HEK293T (cell line): Measurements from ENCODE around the gene IFNG.

Experiments used
- CTCF ChIA-PET: fragments of 350-600 bp; formaldehyde crosslinking; extraction: SDS; loops from one replicate; lab custom pipeline; 2021; ENCODE audit warnings: antibody characterized with exemption, inconsistent platforms; lab: Yijun Ruan, JAX
- POLR2A ChIA-PET: fragments of 350-600 bp; formaldehyde crosslinking; extraction: SDS; loops from one replicate; lab custom pipeline; 2020; ENCODE audit warnings: antibody characterized with exemption, inconsistent platforms; lab: Yijun Ruan, JAX
- DNase-seq: peaks from one replicate; pipeline ENCODE4 v3.0.0; 2012; ENCODE audit warnings: mixed read lengths; ENCODE audit errors: extremely low spot score
- ARNT ChIP-seq: fragments of 450-650 bp; IDR thresholded peaks from 2 replicates; pipeline ENCODE4 v1.6.1; 2017; ENCODE audit warnings: mild to moderate bottlenecking
- BHLHE40 ChIP-seq: fragments of 450-650 bp; IDR thresholded peaks from 2 replicates; pipeline ENCODE4 v1.6.1; 2016; ENCODE audit warnings: mild to moderate bottlenecking, moderate library complexity, borderline replicate concordance
- CTBP1 ChIP-seq: fragments of 450-650 bp; IDR thresholded peaks from 2 replicates; pipeline ENCODE4 v1.6.1; 2016; ENCODE audit warnings: borderline replicate concordance
- ELF4 ChIP-seq: fragments of 450-650 bp; IDR thresholded peaks from 2 replicates; pipeline ENCODE4 v1.6.1; 2017; ENCODE audit warnings: antibody characterized with exemption
- FOXA1 ChIP-seq: fragments of 450-650 bp; IDR thresholded peaks from 2 replicates; pipeline ENCODE4 v1.6.1; 2016; ENCODE audit warnings: mild to moderate bottlenecking
- FOXK2 ChIP-seq: fragments of 450-650 bp; IDR thresholded peaks from 2 replicates; pipeline ENCODE4 v1.6.1; 2016; ENCODE audit warnings: mild to moderate bottlenecking
- FOXM1 ChIP-seq: fragments of 450-650 bp; IDR thresholded peaks from 2 replicates; pipeline ENCODE4 v1.6.1; 2017; ENCODE audit warnings: mild to moderate bottlenecking, borderline replicate concordance
- HDGF ChIP-seq: fragments of 450-650 bp; IDR thresholded peaks from 2 replicates; pipeline ENCODE4 v1.6.1; 2017; ENCODE audit warnings: antibody characterized with exemption, borderline replicate concordance
- L3MBTL2 ChIP-seq: fragments of 450-650 bp; conservative IDR thresholded peaks from 2 replicates; pipeline ENCODE4 v1.6.1; 2016; ENCODE audit warnings: mild to moderate bottlenecking
- LEF1 ChIP-seq: fragments of 450-650 bp; IDR thresholded peaks from 2 replicates; pipeline ENCODE4 v1.6.1; 2017; ENCODE audit warnings: mild to moderate bottlenecking, borderline replicate concordance
- NFRKB ChIP-seq: fragments of 450-650 bp; IDR thresholded peaks from 2 replicates; pipeline ENCODE4 v1.6.1; 2016; ENCODE audit warnings: mild to moderate bottlenecking, moderate library complexity
- SP1 ChIP-seq: fragments of 450-650 bp; IDR thresholded peaks from 2 replicates; pipeline ENCODE4 v1.6.1; 2017
- SUZ12 ChIP-seq: fragments of 450-650 bp; IDR thresholded peaks from 2 replicates; pipeline ENCODE4 v1.6.1; 2016; ENCODE audit warnings: mild to moderate bottlenecking
- TARDBP ChIP-seq: fragments of 450-650 bp; IDR thresholded peaks from 2 replicates; pipeline ENCODE4 v1.6.1; 2016
- ZNF384 ChIP-seq: fragments of 450-650 bp; IDR thresholded peaks from 2 replicates; pipeline ENCODE4 v1.6.1; 2016
- TF ChIP-seq, protein P1 (sequence below): fragments of 450-650 bp; IDR thresholded peaks from 2 replicates; pipeline ENCODE4 v1.6.1; 2016

The IFNG gene

DNA sequence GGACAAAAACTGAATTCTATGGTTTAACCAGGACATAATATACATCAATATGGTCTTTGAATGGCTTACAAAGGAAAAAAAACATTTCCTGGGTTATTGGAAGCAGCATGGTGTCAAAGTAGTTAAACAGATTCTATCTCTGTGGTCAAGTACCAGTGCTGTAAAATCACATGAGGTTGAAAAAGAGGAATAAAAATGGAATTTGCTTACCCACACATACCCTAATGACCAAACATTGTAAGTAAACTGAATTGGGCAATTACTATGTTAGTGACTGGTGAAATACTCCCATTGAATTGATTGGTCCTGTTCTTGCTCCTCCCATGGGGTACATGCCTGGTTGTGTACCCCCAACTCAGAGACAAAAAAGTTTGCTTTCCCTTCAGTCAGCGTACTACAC, 19.6 kb downstream of the IFNG start:
- ChIA-PET POLR2A (no interaction called here), CTCF (no interaction called here)
- TF ChIP-seq ELF4 (no peak), CTBP1 (no peak), ZNF384 (no peak), BHLHE40 (no peak), SUZ12 (no peak), NFRKB (no peak), FOXA1 (no peak), FOXK2 (no peak), LEF1 (no peak), HDGF (no peak), TARDBP (no peak), SP1 (no peak)
- no peak for DNase-seq

DNA sequence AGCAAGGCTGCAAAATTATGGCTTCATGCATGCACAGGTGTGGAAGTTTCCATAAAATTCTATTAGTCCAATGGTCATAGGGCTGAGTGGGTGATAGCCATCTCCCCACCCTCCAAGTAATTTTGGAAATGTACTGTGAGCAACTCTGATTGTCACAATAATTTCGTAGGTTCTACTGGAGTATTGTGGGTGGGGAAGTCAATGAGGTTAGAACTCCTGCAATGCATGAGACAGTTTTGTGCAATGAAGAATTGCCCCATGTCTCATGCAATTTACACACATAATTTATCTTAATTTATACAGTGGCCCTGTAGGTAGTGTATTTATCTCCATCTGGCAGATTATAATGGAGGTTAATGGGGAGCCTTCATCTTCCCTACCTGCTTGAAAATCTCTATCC, 20.5 kb downstream of the IFNG start:
- no peak for DNase-seq
- POLR2A ChIA-PET: no interaction called here
- CTCF ChIA-PET: no interaction called here
- TF ChIP-seq ELF4: no peak

DNA sequence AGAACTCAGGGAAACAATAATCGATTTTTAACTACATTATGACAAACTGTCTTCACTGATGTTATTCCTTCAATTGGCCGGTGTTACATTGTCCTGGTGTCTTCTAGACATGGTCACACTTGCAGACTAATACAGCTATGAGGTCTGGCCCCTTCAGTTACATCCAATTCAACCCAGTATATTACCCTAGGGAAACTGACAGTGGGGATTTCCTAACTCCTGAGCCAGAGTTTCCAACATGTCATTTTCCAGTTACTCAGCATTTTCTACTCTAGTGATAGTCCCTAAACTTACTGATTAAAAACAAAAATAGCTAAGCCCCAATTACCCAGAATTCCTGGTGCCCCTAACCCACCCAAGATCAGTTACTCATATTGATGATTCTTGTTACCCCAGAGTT, 21.1 kb downstream of the IFNG start:
- POLR2A ChIA-PET: no interaction called here
- no peak for DNase-seq
- CTCF ChIA-PET: no interaction called here
- TF ChIP-seq SP1 (no peak), LEF1 (no peak), BHLHE40 (no peak), FOXM1 (no peak), FOXK2 (no peak), L3MBTL2 (no peak), HDGF (no peak)

DNA sequence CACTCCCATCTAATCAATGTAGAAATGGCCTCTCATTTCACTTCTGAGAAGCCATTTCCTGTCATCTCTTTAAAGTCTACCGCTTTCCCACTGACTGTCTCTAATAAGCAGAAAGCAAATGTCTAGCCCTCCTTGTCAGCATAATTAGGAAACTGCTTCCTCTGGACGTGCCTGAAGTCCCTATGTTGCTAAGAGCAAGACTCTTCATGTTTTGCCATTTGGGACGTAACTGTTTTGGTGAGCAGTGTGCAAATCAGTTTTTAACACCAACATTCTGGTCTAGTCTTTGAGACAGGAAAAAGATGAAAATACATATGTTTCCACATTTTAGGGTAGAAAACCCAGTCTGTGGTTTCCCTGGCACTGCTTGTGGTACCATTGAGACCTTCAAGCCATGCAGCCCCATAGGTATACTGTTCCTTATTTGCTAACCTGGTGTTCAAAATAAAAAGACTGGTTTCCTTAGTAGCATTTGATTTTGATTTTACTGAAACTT, 22.2 kb downstream of the IFNG start:
- ChIA-PET CTCF (no interaction called here), POLR2A (no interaction called here)
- TF ChIP-seq FOXM1 (no peak), BHLHE40 (no peak), CTBP1 (no peak), FOXK2 (no peak), HDGF (no peak), SUZ12 (no peak), ZNF384 (no peak), NFRKB (no peak), SP1 (no peak)
- no peak for DNase-seq

DNA sequence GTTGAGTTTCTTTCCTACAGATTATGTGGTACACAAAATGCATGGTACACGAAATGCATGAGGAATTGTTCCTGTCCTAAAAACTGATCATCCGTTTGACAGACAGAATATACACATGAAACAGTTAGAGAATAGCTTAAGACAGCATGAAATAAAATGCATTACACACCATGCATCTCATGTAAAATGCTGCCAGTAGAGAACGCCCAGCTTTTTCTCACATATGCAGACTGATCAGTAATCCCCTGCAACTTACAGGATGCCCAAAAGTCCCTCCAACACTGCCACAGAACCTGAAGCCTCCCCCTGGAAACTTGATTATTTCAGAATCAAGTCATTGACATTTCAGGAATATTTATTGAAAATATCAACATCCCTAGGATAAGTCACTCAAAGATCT, 24.0 kb downstream of the IFNG start:
- ChIA-PET POLR2A (no interaction called here), CTCF (no interaction called here)
- DNase-seq: no peak

DNA sequence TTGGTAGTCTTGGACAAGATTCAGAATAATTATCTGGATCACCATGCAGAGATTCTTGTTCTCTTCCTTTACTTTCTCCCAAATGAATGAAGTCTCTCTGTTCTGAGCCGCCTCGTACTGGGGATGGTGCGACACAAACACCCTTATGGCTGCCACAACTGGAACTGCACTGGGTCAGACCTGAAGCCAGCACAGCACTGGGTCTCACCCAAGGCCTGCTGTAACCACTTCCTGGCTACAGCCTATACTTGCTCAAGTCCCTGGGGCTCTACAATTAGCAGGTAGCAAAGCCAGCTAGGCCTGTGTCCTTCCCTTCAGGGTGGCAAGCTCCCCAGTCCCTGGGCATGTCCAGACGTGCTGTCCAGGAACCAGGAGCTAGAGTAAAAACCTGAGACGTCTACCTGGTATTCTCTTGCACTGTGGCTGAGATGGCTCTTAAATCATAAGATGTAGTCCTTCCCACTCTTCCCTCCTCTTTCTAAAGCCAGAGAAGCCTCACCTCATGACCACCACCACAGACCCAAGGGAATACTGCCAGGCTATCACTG, 27.6 kb downstream of the IFNG start:
- TF ChIP-seq FOXM1: no peak
- TF ChIP-seq HDGF: no peak
- TF ChIP-seq SP1: no peak
- no peak for TF ChIP-seq FOXA1
- TF ChIP-seq TARDBP: no peak
- TF ChIP-seq, protein P1, sequence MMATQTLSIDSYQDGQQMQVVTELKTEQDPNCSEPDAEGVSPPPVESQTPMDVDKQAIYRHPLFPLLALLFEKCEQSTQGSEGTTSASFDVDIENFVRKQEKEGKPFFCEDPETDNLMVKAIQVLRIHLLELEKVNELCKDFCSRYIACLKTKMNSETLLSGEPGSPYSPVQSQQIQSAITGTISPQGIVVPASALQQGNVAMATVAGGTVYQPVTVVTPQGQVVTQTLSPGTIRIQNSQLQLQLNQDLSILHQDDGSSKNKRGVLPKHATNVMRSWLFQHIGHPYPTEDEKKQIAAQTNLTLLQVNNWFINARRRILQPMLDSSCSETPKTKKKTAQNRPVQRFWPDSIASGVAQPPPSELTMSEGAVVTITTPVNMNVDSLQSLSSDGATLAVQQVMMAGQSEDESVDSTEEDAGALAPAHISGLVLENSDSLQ: no peak
- no peak for TF ChIP-seq LEF1
- no peak for TF ChIP-seq ELF4
- TF ChIP-seq BHLHE40: no peak
- TF ChIP-seq CTBP1: no peak
- TF ChIP-seq NFRKB: no peak
- CTCF ChIA-PET: no interaction called here
- DNase-seq: no peak
- POLR2A ChIA-PET: no interaction called here

More for the DNA sequence above, 24.0 kb downstream of the IFNG start:
- TF ChIP-seq ELF4: no peak
- TF ChIP-seq LEF1: no peak

DNA sequence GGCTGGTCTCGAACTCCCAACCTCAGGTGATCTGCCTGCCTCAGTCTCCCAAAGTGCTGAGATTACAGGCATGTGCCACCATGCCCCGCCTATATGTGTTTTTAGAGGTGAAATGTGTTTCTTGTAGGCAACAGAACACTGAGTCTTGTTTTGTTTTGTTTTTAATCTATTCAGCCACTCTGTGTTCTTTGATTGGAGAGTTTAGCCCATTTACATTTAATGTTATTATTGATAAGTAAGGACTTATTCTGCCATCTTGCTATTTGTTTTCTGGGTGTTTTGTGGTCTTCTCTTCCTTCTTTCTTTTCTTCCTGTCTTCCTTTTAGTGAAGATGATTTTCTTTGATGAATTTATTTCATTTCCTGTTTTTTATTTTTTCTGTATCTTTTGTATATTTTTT, 29.6 kb downstream of the IFNG start:
- ChIA-PET POLR2A (no interaction called here), CTCF (no interaction called here)
- TF ChIP-seq ELF4 (no peak), HDGF (no peak), SUZ12 (no peak), FOXA1 (no peak), SP1 (no peak), TARDBP (no peak), BHLHE40 (no peak), FOXK2 (no peak)
- TF ChIP-seq, protein P1: no peak
- no peak for DNase-seq

DNA sequence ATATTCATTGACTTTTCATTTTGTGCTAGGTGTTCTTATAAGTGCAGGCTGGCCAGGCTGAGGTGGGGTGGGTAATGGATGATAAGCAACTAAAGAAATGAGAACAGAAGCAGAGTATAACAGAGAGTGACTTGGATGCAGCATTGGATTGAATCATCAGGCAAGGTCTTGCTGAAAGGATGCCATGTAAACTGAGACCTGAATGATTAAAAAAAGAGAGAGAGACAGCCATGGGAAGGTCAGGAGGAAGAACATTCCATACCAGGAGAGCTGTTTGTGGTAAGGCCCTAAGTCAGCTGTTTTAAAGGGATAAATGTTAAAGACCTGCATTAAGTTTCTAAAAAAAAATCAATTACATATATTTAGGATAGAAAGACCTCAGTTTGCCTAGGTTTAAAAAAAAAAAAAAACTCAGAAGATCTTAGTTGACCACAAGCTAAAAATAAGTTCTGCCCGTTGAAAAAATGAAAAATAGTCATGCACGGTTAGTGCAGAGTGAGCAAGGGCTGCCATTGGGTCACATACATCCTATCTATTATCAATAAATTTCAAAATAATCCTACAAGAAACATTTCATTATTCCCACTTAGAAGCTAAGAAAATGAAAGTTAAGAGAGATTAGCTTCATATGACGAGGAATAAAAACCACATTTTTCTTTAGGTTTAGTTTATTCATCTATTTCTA, 37.2 kb downstream of the IFNG start:
- TF ChIP-seq HDGF: no peak
- TF ChIP-seq, protein P1: no peak
- TF ChIP-seq CTBP1: no peak
- TF ChIP-seq FOXK2: no peak
- no peak for TF ChIP-seq BHLHE40
- no peak for TF ChIP-seq SP1
- TF ChIP-seq NFRKB: no peak
- TF ChIP-seq ARNT: no peak
- TF ChIP-seq L3MBTL2: no peak
- TF ChIP-seq SUZ12: no peak
- no peak for TF ChIP-seq LEF1
- no peak for TF ChIP-seq TARDBP
- ChIA-PET POLR2A (no interaction called here), CTCF (interaction anchor here (0.6 kb wide), 2 partner anchors 10 to 1972 kb away, joined by 3 to 4 read pairs; no protein-coding TSS in a partner anchor)
- no peak for DNase-seq
